HepG2 (cell line): ENCODE measurements around the gene PPP1R2C. TPM values are rescaled to one million over a fixed set of nuclear protein-coding genes. Genes with fewer than 3 reads are reported as not detected.

Experiments used
- ATAC-seq: fragments of 200-7000 bp; cut with Tn5 transposase; 3 replicates; pipeline ENCODE4 v1.9.1; 2020; ENCODE audit warnings: mild to moderate bottlenecking, moderate library complexity
- BruUV-seq: library from RNA; stranded (reverse); fragments of 400-500 nt; replicated peaks from 2 replicates; lab custom pipeline; 2021; lab: Mats Ljungman, UMichigan
- CTCF ChIA-PET: fragments of 300-600 bp; formaldehyde crosslinking; extraction: SDS; loops from one replicate; lab custom pipeline; 2021; ENCODE audit warnings: low total read pairs, inconsistent platforms, low intra/inter-chr PET ratio; lab: Yijun Ruan, JAX
- POLR2A ChIA-PET: fragments of 350-600 bp; sonication (Branson Sonifier 250); formaldehyde crosslinking; loops from one replicate; lab custom pipeline; 2020; ENCODE audit warnings: antibody characterized with exemption, inconsistent platforms; lab: Yijun Ruan, JAX
- DNase-seq: peaks from one replicate; pipeline ENCODE4 v3.0.0-alpha.2; 2015; ENCODE audit warnings: low spot score
- FAIRE-seq: peaks from 3 replicates; lab custom pipeline; 2011; peaks lifted over from hg19 to GRCh38; lab: Jason Lieb, UNC
- H2AFZ ChIP-seq: one replicate; pipeline ENCODE4 v1.6.1; 2011; ENCODE audit warnings: low read length, inconsistent platforms
- H3K27ac ChIP-seq: fragments of 300-600 bp; 3 replicates; pipeline ENCODE4 v1.8.0; 2011; ENCODE audit warnings: mixed run types, mild to moderate bottlenecking, mixed read lengths, low read length, inconsistent platforms; ENCODE audit not compliant: insufficient read depth; ENCODE audit errors: extremely low read length
- H3K27me3 ChIP-seq, 2 experiments: fragments of 200-600 bp in 1 of 2; 2 replicates in 1 of 2; 3 replicates in 1 of 2; pipeline versions ENCODE4 v1.6.0 to v1.8.0; 2011; ENCODE audit warnings: low read length in 2 of 2, mild to moderate bottlenecking in 2 of 2, moderate library complexity in 2 of 2, inconsistent platforms in 1 of 2; ENCODE audit not compliant: insufficient read depth in 2 of 2, control insufficient read depth in 1 of 2
- H3K36me3 ChIP-seq, 2 experiments: fragments of 200-600 bp in 1 of 2; replicated peaks in 1 of 2; 2 replicates in 1 of 2; 3 replicates in 1 of 2; pipeline versions ENCODE4 v1.5.1 to v1.8.0; 2011; ENCODE audit warnings: low read length in 2 of 2, inconsistent platforms in 1 of 2; ENCODE audit not compliant: insufficient read depth in 2 of 2, control insufficient read depth in 1 of 2
- H3K4me1 ChIP-seq: 2 replicates; pipeline ENCODE4 v1.5.1; 2012; ENCODE audit warnings: low read length, inconsistent platforms; ENCODE audit not compliant: insufficient read depth
- H3K4me2 ChIP-seq: 2 replicates; pipeline ENCODE4 v1.6.0; 2011; ENCODE audit warnings: low read depth, low read length, inconsistent platforms
- H3K4me3 ChIP-seq, 3 experiments: fragments of 200-600 bp in 1 of 3; sonication (generic), shearing (Covaris generic) in 1 of 3; replicated peaks in 1 of 3; 2 replicates each; pipeline ENCODE4 v1.5.1; 2011 to 2016; ENCODE audit warnings: low read length in 3 of 3, inconsistent platforms in 2 of 3, low read depth in 2 of 3, mild to moderate bottlenecking in 2 of 3, control low read depth in 1 of 3, mixed read lengths in 1 of 3; ENCODE audit not compliant: insufficient read depth in 1 of 3
- H3K79me2 ChIP-seq: one replicate; pipeline ENCODE4 v1.6.1; 2011; ENCODE audit warnings: low read length, inconsistent platforms; ENCODE audit not compliant: insufficient read depth
- H3K9ac ChIP-seq: 2 replicates; pipeline ENCODE4 v1.6.0; 2011; ENCODE audit warnings: mild to moderate bottlenecking, low read depth, low read length, inconsistent platforms; ENCODE audit not compliant: insufficient read depth
- H3K9me3 ChIP-seq: 2 replicates; pipeline ENCODE4 v1.5.1; 2012; ENCODE audit warnings: mild to moderate bottlenecking, low read length
- H4K20me1 ChIP-seq: 2 replicates; pipeline ENCODE4 v1.6.0; 2011; ENCODE audit warnings: inconsistent platforms, mild to moderate bottlenecking, low read length, moderate library complexity; ENCODE audit not compliant: insufficient read depth
- ETV5 ChIP-seq: IDR thresholded peaks from 2 replicates; pipeline ENCODE4 v1.6.1; 2018; ENCODE audit warnings: missing biosample characterization, missing genetic modification reagents, inconsistent platforms, borderline replicate concordance
- JUND ChIP-seq: sonication (generic); formaldehyde crosslinking; IDR thresholded peaks from 2 replicates; pipeline ENCODE4 v1.8.0; 2022; ENCODE audit warnings: mild to moderate bottlenecking, missing genetic modification reagents
- MIXL1 ChIP-seq: IDR thresholded peaks from 2 replicates; pipeline ENCODE4 v1.6.1; 2016
- NCOA1 ChIP-seq: sonication (generic); formaldehyde crosslinking; IDR thresholded peaks from 2 replicates; pipeline ENCODE4 v1.9.0; 2021; ENCODE audit warnings: missing genetic modification reagents
- NFIB ChIP-seq: sonication (generic); formaldehyde crosslinking; IDR thresholded peaks from 2 replicates; pipeline ENCODE4 v1.9.0; 2021; ENCODE audit warnings: missing genetic modification reagents, mild to moderate bottlenecking, borderline replicate concordance
- NR1H2 ChIP-seq: sonication (generic); formaldehyde crosslinking; IDR thresholded peaks from 2 replicates; pipeline ENCODE4 v1.8.1; 2022; ENCODE audit warnings: low read depth, missing genetic modification reagents, borderline replicate concordance
- PHB2 ChIP-seq: fragments of 450-650 bp; IDR thresholded peaks from 2 replicates; pipeline ENCODE4 v1.6.1; 2018; ENCODE audit not compliant: partially characterized antibody
- RARA ChIP-seq: IDR thresholded peaks from 2 replicates; pipeline ENCODE4 v1.6.1; 2016; ENCODE audit warnings: missing genetic modification reagents, missing compliant biosample characterization
- SYNCRIP ChIP-seq: fragments of 200-400 bp; formaldehyde crosslinking; IDR thresholded peaks from 2 replicates; pipeline ENCODE4 v1.6.1; 2018; ENCODE audit warnings: mild to moderate bottlenecking, low read depth, low read length; ENCODE audit not compliant: insufficient read depth
- TOE1 ChIP-seq: sonication (generic); formaldehyde crosslinking; IDR thresholded peaks from 2 replicates; pipeline ENCODE4 v1.4.0; 2020; ENCODE audit warnings: mild to moderate bottlenecking, missing genetic modification reagents
- TSC22D2 ChIP-seq: sonication (generic); formaldehyde crosslinking; IDR thresholded peaks from 2 replicates; pipeline ENCODE4 v1.5.1; 2020; ENCODE audit warnings: missing genetic modification reagents, mild to moderate bottlenecking, borderline replicate concordance
- ZFP41 ChIP-seq: sonication (generic); formaldehyde crosslinking; IDR thresholded peaks from 2 replicates; pipeline ENCODE4 v1.4.0; 2020; ENCODE audit warnings: mild to moderate bottlenecking, missing genetic modification reagents, borderline replicate concordance
- ZNF205 ChIP-seq: IDR thresholded peaks from 2 replicates; pipeline ENCODE4 v1.6.1; 2018; ENCODE audit warnings: missing biosample characterization, missing genetic modification reagents
- ZNF570 ChIP-seq: sonication (generic); formaldehyde crosslinking; IDR thresholded peaks from 2 replicates; pipeline ENCODE4 v1.4.0; 2020; ENCODE audit warnings: mild to moderate bottlenecking, missing genetic modification reagents, borderline replicate concordance
- WGBS: methylation state at CpG from one replicate; pipeline ENCODE4 v1.1.6; 2017; ENCODE audit warnings: low lambda C conversion rate; 5-methylcytosine and 5-hydroxymethylcytosine counted together
- in situ Hi-C: cut with HindIII; loops from 2 replicates; pipeline ENCODE4 v1.10.0; 2017; ENCODE audit warnings: low pct_unique_long_range_greater_than_20kb; ENCODE audit not compliant: extremely low pct_ligation_motif_present
- intact Hi-C: fragments of 100-400 bp; cut with micrococcal nuclease; formaldehyde crosslinking; loops from one replicate; pipeline ENCODE4 v1.10.0; 2022; ENCODE audit not compliant: unreplicated experiment
- polyA plus RNA-seq, 8 experiments: library from polyadenylated mRNA; depleted of rRNA in 3 of 8; stranded (reverse) in 7 of 8; unstranded in 1 of 8; fragments of >200 nt; fragmentation: Illumina TruSeq in 4 of 8; extraction: Trizol in 4 of 8; gene quantifications; 2 replicates each; pipeline versions ENCODE4 v1.2.1 to v1.2.3, GENCODE V29; 2011 to 2016; ENCODE audit warnings: low read depth in 4 of 8, missing spikeins in 1 of 8, mixed read lengths in 1 of 8; ENCODE audit not compliant: insufficient read depth in 1 of 8
- total RNA-seq, 5 experiments: library from RNA; depleted of rRNA; stranded (reverse); fragments of >200 nt; fragmentation: Illumina TruSeq; extraction: Trizol; gene quantifications; 2 replicates each; pipeline ENCODE4 v1.2.3, GENCODE V29; 2016; ENCODE audit warnings: low read depth in 1 of 5
- TF ChIP-seq, protein P1 (sequence below): sonication (generic); formaldehyde crosslinking; IDR thresholded peaks from 2 replicates; pipeline ENCODE4 v1.8.1; 2023; ENCODE audit warnings: mild to moderate bottlenecking, missing genetic modification reagents, borderline replicate concordance
- TF ChIP-seq, protein P2 (sequence below): sonication (generic); formaldehyde crosslinking; IDR thresholded peaks from 2 replicates; pipeline ENCODE4 v1.8.1; 2023; ENCODE audit warnings: mild to moderate bottlenecking, inconsistent platforms, moderate library complexity, missing genetic modification reagents, borderline replicate concordance
- TF ChIP-seq, protein P3 (sequence below): sonication (generic); formaldehyde crosslinking; conservative IDR thresholded peaks from 2 replicates; pipeline ENCODE4 v1.8.1; 2023; ENCODE audit warnings: missing genetic modification reagents

Gene PPP1R2C
- total and polyA plus RNA-seq, 2 of the 13 experiments (the other 11 are each of a cell fraction or from before 2014, with no cell fraction given): not detected

DNA sequence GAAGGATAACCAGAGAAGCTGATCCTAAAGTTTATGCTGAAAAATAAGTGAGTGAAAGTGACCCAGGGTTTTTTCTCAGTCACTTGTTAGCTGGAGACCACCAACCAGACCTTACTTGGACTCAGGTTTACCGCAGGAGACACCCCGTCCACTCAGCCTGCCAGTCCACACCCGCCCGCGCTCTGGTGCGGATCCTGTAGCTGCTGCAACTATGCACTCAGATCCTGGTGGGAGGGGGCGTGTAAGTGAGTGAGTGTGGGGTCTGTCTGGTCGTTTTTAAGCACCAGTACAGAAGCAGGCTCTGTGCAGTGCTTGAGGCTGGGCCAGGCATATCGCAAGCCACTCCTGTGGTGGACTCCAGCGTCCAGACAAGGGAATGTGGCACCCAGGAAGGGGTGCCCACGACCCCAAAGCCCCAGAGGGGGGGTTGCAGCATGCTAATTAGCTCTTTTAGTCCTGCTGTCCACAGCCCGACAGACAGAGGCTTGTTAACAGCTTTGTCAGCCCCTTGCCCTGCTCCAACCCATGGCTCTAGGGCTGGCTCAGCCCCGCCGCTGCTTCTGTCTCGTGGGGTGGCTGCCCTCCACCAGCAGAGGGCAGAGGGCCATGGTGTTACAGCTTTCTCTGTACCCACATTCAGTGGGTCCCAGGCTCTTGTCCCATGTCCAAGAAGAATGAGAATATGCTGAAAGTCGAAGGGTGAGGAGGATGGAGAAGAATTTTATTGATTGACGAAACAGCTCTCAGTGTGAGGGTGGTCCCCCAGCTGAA lies 40.4 kb upstream of the PPP1R2C start:
- Histone ChIP-seq H4K20me1 (no peaks in the 10 kb centered on the region), H3K27ac (no peak overlapping the region), H3K27me3 (no peaks in the 10 kb centered on the region), H3K9me3 (peaks cover 10% of the 10 kb centered on the region), H3K4me3 (no peak overlapping the region), H2AFZ (no peak overlapping the region), H3K36me3 (no peaks in the 10 kb centered on the region), H3K79me2 (no peaks in the 10 kb centered on the region), H3K9ac (no peak overlapping the region), H3K4me1 (no peaks in the 10 kb centered on the region), H3K4me2 (no peak overlapping the region)
- FAIRE-seq (no peak), ATAC-seq (no peak), DNase-seq (no peak)
- intact Hi-C loops: no loop called here
- WGBS: 53% methylated on average over 3 of the region's 17 CpGs
- in situ Hi-C loops: no loop called here
- BruUV-seq: no TSS peak
- no peak for TF ChIP-seq TOE1 (CRISPR knock-in tag)
- TF ChIP-seq, protein P1, sequence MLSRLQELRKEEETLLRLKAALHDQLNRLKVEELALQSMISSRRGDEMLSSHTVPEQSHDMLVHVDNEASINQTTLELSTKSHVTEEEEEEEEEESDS: no peak
- TF ChIP-seq ZFP41: no peak
- no peak for TF ChIP-seq NFIB (CRISPR knock-in tag)
- TF ChIP-seq, protein P2, sequence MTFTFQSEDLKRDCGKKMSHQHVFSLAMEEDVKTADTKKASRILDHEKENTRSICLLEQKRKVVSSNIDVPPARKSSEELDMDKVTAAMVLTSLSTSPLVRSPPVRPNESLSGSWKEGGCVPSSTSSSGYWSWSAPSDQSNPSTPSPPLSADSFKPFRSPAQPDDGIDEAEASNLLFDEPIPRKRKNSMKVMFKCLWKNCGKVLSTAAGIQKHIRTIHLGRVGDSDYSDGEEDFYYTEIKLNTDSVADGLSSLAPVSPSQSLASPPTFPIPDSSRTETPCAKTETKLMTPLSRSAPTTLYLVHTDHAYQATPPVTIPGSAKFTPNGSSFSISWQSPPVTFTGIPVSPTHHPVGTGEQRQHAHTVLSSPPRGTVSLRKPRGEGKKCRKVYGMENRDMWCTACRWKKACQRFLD (CRISPR knock-in tag): no peak
- TF ChIP-seq PHB2: no peak
- TF ChIP-seq MIXL1 (CRISPR knock-in tag): no peak
- TF ChIP-seq RARA (CRISPR knock-in tag): no peak
- no peak for TF ChIP-seq ZNF205 (CRISPR knock-in tag)
- no peak for TF ChIP-seq JUND (CRISPR knock-in tag)
- TF ChIP-seq, protein P3, sequence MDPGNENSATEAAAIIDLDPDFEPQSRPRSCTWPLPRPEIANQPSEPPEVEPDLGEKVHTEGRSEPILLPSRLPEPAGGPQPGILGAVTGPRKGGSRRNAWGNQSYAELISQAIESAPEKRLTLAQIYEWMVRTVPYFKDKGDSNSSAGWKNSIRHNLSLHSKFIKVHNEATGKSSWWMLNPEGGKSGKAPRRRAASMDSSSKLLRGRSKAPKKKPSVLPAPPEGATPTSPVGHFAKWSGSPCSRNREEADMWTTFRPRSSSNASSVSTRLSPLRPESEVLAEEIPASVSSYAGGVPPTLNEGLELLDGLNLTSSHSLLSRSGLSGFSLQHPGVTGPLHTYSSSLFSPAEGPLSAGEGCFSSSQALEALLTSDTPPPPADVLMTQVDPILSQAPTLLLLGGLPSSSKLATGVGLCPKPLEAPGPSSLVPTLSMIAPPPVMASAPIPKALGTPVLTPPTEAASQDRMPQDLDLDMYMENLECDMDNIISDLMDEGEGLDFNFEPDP: no peak
- no peak for TF ChIP-seq NR1H2 (CRISPR knock-in tag)
- TF ChIP-seq TSC22D2 (CRISPR knock-in tag): no peak
- TF ChIP-seq ETV5 (CRISPR knock-in tag): no peak
- no peak for TF ChIP-seq NCOA1 (CRISPR knock-in tag)
- TF ChIP-seq ZNF570 (CRISPR knock-in tag): no peak
- TF ChIP-seq SYNCRIP: no peak
- ChIA-PET POLR2A (no interaction called here), CTCF (no interaction called here)
